Common myeloid progenitor, CD34-positive (primary cell): ENCODE results near the gene RNF144A.

ENCODE experiments used
- CTCF ChIA-PET: fragments of 350-600 bp; sonication (Branson Sonifier 250); formaldehyde crosslinking; loops from one replicate; lab custom pipeline; 2021; ENCODE audit warnings: antibody characterized with exemption; lab: Charles Lee
- POLR2A ChIA-PET: fragments of 350-600 bp; sonication (Branson Sonifier 250); formaldehyde crosslinking; loops from one replicate; lab custom pipeline; 2021; ENCODE audit warnings: antibody characterized with exemption; lab: Charles Lee
- DNase-seq, 3 donors: peaks; one replicate each; pipeline versions ENCODE4 v3.0.0 to v3.0.0-alpha.2; 2013
- H3K27ac ChIP-seq, 2 experiments: 1 replicate in 1 of 2; 2 replicates in 1 of 2; pipeline ENCODE4 v1.7.0; 2013; ENCODE audit warnings: inconsistent platforms in 2 of 2, low read length in 2 of 2, mild to moderate bottlenecking in 2 of 2, low read depth in 1 of 2, moderate library complexity in 1 of 2; ENCODE audit not compliant: severe bottlenecking in 2 of 2, insufficient read depth in 1 of 2, poor library complexity in 1 of 2
- H3K27me3 ChIP-seq, 5 experiments: replicated peaks in 2 of 5; 1 replicate in 3 of 5; 2 replicates in 2 of 5; pipeline versions ENCODE4 v1.6.1 to v1.7.0; 2013; ENCODE audit warnings: low read length in 4 of 5, mild to moderate bottlenecking in 2 of 5, moderate library complexity in 2 of 5, inconsistent platforms in 1 of 5; ENCODE audit not compliant: insufficient read depth in 5 of 5, control insufficient read depth in 4 of 5
- H3K36me3 ChIP-seq, 4 experiments: 1 replicate in 2 of 4; 2 replicates in 2 of 4; pipeline versions ENCODE4 v1.6.1 to v1.7.0; 2013; ENCODE audit warnings: low read length in 3 of 4, control low read depth in 1 of 4, mild to moderate bottlenecking in 1 of 4; ENCODE audit not compliant: control insufficient read depth in 4 of 4, insufficient read depth in 4 of 4
- H3K4me1 ChIP-seq, 4 experiments: 1 replicate in 3 of 4; 2 replicates in 1 of 4; pipeline versions ENCODE4 v1.6.1 to v1.7.1; 2013; ENCODE audit warnings: low read length in 3 of 4, mild to moderate bottlenecking in 3 of 4, control low read depth in 1 of 4, inconsistent platforms in 1 of 4, moderate library complexity in 1 of 4; ENCODE audit not compliant: control insufficient read depth in 4 of 4, insufficient read depth in 4 of 4; ENCODE audit errors: control extremely low read depth in 1 of 4
- H3K4me3 ChIP-seq, 7 experiments: 1 replicate in 4 of 7; 2 replicates in 3 of 7; pipeline versions ENCODE4 v1.5.1 to v1.7.0; 2013; ENCODE audit warnings: mild to moderate bottlenecking in 7 of 7, low read length in 6 of 7, moderate library complexity in 6 of 7, inconsistent platforms in 2 of 7, low read depth in 2 of 7, control low read depth in 1 of 7; ENCODE audit not compliant: insufficient read depth in 4 of 7, control insufficient read depth in 1 of 7; ENCODE audit errors: extremely low read depth in 1 of 7
- H3K9me3 ChIP-seq, 5 experiments: 1 replicate in 4 of 5; 2 replicates in 1 of 5; pipeline versions ENCODE4 v1.6.1 to v1.7.1; 2013; ENCODE audit warnings: low read length in 4 of 5, mild to moderate bottlenecking in 2 of 5, inconsistent platforms in 1 of 5, low read depth in 1 of 5, moderate library complexity in 1 of 5; ENCODE audit not compliant: control insufficient read depth in 4 of 5, insufficient read depth in 2 of 5; ENCODE audit errors: control extremely low read depth in 1 of 5
- WGBS: methylation state at CpG from one replicate; pipeline ENCODE4 v1.1.5; 2013; ENCODE audit not compliant: insufficient coverage; 5-methylcytosine and 5-hydroxymethylcytosine counted together

Gene RNF144A

DNA sequence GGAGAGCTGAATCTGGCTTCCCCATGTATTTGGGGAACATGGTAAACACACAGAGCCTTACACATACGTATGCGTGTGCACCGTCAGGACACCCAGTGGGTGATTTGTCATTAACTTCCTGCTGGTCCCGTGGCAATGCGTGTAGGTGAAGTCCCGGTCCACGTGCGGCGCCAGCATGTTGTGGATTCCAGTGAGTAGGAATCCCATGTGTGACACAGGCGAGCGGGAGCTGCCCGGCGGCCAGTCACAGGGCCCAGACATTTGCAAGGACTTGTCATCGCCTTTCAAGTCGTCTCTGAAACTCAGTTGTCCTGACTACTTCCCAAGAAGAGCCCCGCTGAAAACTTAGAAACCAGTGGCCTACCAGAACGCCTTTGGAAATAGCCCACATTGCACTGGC, 102.0 kb downstream of the RNF144A start:
- CTCF ChIA-PET: interaction anchor here (0.8 to 1.6 kb wide), 4 partner anchors 8 to 1197 kb away, joined by 3 to 4 read pairs (median 3); no protein-coding TSS in a partner anchor
- H3K9me3 ChIP-seq: no peaks in the 10 kb centered on the region
- H3K36me3 ChIP-seq: peaks cover 19 to 83% (median 36%) of the 10 kb centered on the region in 4 experiments
- H3K27me3 ChIP-seq: no peaks in the 10 kb centered on the region
- no peak for DNase-seq
- H3K27ac ChIP-seq: no peak overlapping the region
- no peak overlapping the region for H3K4me3 ChIP-seq
- peaks cover 5 to 19% (median 17%) of the 10 kb centered on the region in 4 experiments for H3K4me1 ChIP-seq
- 94% methylated on average over 17 of the region's 17 CpGs for WGBS
- POLR2A ChIA-PET: interaction anchor here (0.6 kb wide), 1 partner anchor 11 kb away, joined by 3 read pairs; no protein-coding TSS in a partner anchor

DNA sequence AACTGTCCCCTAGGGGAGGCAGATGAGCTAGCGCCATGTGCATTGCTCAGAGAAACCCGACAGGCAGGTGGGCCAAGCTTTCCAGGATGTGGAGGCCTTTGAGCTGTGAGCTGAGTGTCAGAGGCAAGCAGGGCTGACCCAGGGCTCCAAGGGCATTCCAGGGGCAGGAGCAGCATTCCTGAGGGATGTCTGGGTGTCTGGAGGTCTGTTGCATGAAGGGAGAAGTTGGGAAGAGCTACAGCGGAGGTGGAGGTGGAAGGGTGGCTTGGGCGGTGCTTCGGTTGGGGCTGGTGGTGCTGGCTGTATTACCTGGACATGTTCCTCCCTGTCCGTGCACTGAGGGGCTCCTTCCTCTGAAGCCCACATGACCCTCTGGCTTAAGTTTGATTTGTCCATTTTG, 102.8 kb downstream of the RNF144A start:
- H3K27ac ChIP-seq: no peak overlapping the region
- H3K4me3 ChIP-seq: no peak overlapping the region
- WGBS: 100% methylated on average over 6 of the region's 6 CpGs
- no peaks in the 10 kb centered on the region for H3K9me3 ChIP-seq
- H3K36me3 ChIP-seq: peaks cover 24 to 90% (median 44%) of the 10 kb centered on the region in 4 experiments
- ChIA-PET CTCF (interaction anchor here (1.5 kb wide), 1 partner anchor 7 kb away, joined by 3 read pairs; no protein-coding TSS in a partner anchor), POLR2A (no interaction called here)
- peaks cover 0 to 10% (median 8%) of the 10 kb centered on the region in 4 experiments for H3K4me1 ChIP-seq
- no peaks in the 10 kb centered on the region for H3K27me3 ChIP-seq
- no peak for DNase-seq

DNA sequence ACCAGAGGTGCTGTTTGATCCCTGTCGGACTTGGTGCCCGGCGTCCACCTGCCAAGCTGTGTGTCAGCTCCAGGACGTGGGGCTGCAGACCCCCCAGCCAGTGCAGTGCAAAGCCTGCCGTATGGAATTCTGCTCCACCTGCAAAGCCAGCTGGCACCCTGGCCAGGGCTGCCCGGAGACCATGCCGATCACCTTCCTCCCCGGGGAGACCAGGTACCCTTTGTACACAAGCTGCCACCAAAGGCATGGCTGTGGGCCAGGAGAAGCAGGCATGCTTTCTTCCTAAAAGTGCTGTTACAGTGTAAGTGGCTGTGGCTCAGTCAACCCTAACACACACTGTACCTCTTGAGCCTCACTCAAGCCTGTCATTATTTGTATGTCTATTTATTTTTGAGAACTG, 103.3 kb downstream of the RNF144A start:
- Histone ChIP-seq H3K27me3 (no peaks in the 10 kb centered on the region), H3K27ac (no peak overlapping the region), H3K4me3 (no peak overlapping the region), H3K9me3 (no peaks in the 10 kb centered on the region), H3K4me1 (peaks cover 0 to 6% (median 5%) of the 10 kb centered on the region in 4 experiments), H3K36me3 (peaks cover 24 to 88% (median 46%) of the 10 kb centered on the region in 4 experiments)
- 95% methylated on average over 4 of the region's 8 CpGs for WGBS
- DNase-seq: no peak
- ChIA-PET CTCF (no interaction called here), POLR2A (no interaction called here)

DNA sequence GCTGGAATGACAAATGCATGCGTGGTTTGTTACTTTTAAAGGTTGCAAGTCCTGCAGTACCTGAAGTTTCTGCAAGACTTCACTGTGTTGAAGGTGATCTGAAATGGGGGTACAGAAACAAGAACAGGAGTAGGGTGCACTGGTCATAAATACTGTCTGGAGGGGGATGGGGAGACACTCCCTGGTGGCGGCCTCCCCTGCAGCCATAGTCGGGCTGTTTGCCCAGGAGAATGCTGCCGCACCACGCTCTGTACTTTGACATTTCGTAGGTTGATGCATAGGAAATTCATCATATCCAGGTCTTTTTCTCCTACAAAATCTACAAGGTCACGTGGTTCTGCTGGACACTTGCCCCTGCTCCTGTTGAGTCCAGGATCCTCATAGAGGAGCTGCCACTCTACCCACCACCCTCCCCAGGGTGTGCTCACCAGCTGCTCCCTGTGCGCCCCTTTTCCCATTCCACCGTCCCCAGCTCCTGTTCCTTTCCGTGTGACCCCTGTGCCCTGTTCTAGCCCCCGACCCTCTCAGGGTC, 103.8 kb downstream of the RNF144A start:
- Histone ChIP-seq H3K4me1 (peaks cover 0 to 7% (median 3%) of the 10 kb centered on the region in 4 experiments), H3K4me3 (no peak overlapping the region), H3K36me3 (peaks cover 24 to 89% (median 49%) of the 10 kb centered on the region in 4 experiments), H3K27me3 (no peaks in the 10 kb centered on the region), H3K9me3 (no peaks in the 10 kb centered on the region), H3K27ac (no peak overlapping the region)
- ChIA-PET POLR2A (no interaction called here), CTCF (interaction anchor here (1.2 to 2.4 kb wide), 3 partner anchors 7 to 111 kb away, joined by 3 to 8 read pairs (median 7); no protein-coding TSS in a partner anchor)
- DNase-seq: no peak
- WGBS: 93% methylated on average over 10 of the region's 11 CpGs

DNA sequence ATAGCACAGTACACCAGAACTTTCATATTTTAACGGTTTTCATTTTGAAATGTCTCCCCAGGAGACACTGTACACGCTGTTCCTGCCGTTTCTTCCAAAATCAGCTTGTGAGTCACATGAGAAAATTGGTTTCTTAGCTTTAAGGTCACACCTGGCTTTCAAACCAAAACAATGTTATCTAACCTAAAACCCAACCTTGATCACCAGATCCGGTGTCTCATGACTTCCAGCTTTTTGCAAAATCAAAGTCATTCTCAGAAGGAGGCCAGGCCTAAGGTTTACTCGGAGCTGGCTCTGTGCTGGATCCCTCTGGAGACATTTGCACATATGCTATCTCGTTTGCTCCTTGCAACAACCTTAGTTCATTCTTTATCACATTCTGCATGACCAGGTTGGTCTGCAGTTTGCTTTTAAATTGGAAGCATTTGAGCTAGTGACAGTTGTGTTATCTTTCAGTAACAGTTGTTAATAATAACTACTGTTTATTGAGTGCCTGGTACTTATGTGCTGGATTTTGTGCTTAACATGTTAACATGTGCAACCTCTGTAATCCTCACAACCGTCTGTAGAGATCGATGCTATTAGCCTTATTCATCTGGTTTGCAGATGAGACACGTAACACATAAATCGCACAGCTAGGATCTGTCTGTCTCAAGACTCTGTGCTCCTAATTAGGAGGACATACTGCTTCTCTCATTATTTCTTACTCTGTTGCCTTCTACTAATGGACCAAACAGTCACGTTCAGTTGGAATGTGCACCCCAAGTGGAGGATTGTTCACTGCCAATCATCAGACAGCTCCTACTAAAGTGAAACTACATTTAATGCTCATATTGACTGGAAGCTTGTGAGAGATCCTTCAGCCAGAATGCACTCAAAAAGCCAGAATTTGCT, 105.5 kb downstream of the RNF144A start:
- 88% methylated on average over 11 of the region's 11 CpGs for WGBS

DNA sequence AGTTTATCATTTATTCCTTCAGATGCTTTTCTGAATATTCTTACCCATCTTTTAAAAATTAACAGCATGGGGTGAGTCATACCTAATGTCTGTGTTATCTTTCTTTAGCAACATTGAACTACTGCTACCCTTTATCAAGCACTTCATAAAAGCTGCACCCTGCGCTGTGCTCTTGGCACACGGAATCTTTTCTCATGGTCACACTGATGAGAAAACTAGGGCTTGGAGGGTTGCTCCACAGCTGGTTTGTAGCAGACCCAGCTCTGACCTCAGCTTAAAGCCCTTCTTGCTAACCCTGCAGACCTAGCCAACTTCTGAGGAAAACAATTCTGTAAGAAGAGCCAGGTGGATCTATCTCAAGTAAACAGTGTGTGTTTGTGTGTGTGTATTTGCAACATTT, 106.3 kb downstream of the RNF144A start:
- ChIA-PET CTCF (interaction anchor here (0.8 to 2.4 kb wide), 5 partner anchors 8 to 107 kb away, joined by 3 to 7 read pairs (median 5); partner anchors contain the start of gene RNF144A), POLR2A (no interaction called here)
- H3K27ac ChIP-seq: no peak overlapping the region
- no CpG with 5 or more reads among the region's 2 CpGs for WGBS
- peaks cover 23 to 90% (median 52%) of the 10 kb centered on the region in 4 experiments for H3K36me3 ChIP-seq
- peaks cover 0 to 17% (median under 1%) of the 10 kb centered on the region in 4 experiments for H3K4me1 ChIP-seq
- no peak overlapping the region for H3K4me3 ChIP-seq
- no peaks in the 10 kb centered on the region for H3K9me3 ChIP-seq
- DNase-seq: peak in 1 of 3 donors; percentile 14
- H3K27me3 ChIP-seq: no peaks in the 10 kb centered on the region

More for the DNA sequence above, 105.5 kb downstream of the RNF144A start:
- no peaks in the 10 kb centered on the region for H3K9me3 ChIP-seq
- peak in 1 of 3 donors; percentile 59 for DNase-seq
- peaks cover 23 to 91% (median 54%) of the 10 kb centered on the region in 4 experiments for H3K36me3 ChIP-seq
- no peak overlapping the region for H3K27ac ChIP-seq
- peaks cover 0 to 13% (median 0%) of the 10 kb centered on the region in 4 experiments for H3K4me1 ChIP-seq
- H3K27me3 ChIP-seq: no peaks in the 10 kb centered on the region
- ChIA-PET CTCF (interaction anchor here (0.8 to 2.4 kb wide), 8 partner anchors 9 to 106 kb away, joined by 3 to 8 read pairs (median 5); partner anchors contain the start of gene RNF144A), POLR2A (no interaction called here)
- no peak overlapping the region for H3K4me3 ChIP-seq
